Stimulated activated CD4-positive, alpha-beta T cell treated with anti-CD3 and anti-CD28 coated beads, TNF-alpha, amount 100 ng/mL, for 24 hours (primary cell): ENCODE data around the gene THSD7B.

Experiments
- DNase-seq, 3 experiments: peaks; one replicate each; pipeline ENCODE4 v3.0.0-alpha.2; 2020; ENCODE audit warnings: low read depth in 3 of 3

The THSD7B gene

DNA sequence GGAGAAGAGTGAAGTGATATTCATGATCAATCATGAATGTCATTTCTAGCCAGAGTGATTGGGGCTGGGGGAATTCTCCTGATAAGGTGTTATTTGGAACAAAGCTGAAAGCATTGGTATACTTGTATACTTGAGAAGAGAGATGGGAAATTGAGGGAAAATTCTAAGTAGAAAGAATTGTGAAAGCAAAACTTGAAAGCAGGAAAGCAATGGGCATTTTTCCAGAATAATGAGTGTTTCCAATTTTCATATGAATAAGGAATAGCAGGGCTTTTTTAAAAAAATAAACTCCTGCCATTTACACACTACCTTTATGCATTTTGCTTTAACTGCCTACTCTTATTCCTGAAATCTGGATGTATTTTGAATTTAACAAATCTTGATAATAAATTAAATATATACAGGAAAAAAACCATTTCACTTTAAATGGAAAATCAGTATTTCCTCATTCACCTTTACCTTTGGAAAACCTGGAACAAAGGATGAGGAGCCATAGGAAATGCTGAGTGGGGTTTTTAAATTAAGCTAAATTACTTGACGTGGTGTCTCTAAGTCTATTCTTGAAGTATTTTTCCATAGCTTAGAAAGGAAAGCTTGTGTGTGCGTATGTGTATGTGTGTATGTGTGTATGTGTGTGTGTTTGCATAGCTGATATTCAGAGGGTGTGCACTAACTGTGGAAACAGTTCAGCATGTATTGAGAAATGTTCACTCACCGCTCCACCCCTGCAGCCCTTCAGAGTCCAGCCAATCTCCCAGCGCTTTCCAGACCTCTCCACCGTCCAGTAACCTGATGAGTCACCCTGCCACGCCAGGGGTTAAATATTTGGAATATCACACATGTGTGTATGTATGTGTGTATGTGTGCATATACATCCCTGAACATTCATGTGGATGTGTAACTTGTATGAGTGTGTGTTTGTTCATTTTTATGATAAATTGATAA, 427.3 kb downstream of the THSD7B start:
- no peak for DNase-seq

GRCh38 chr2:137193401-137193800, 428.1 kb downstream of the THSD7B start:
- no peak for DNase-seq

DNA sequence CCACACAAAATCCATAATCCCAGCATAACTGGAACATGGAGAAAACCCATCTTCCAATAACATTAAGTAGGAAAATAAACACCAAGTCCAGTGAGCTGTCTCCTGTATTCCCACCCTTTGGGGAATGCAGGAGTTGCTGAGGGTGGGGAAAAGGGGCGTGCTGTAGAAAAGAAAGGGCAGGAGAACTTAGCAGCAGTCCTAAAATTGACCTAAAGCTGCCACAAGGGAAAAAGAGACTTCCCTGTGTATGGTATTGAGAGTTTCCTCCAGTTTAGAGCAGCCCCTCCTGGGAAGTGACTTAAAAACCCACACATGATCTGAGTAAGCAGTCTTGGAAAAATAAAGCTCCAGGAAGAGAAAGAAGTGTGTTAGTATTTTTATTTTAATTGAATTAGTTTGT, 428.8 kb downstream of the THSD7B start:
- DNase-seq: no peak

DNA sequence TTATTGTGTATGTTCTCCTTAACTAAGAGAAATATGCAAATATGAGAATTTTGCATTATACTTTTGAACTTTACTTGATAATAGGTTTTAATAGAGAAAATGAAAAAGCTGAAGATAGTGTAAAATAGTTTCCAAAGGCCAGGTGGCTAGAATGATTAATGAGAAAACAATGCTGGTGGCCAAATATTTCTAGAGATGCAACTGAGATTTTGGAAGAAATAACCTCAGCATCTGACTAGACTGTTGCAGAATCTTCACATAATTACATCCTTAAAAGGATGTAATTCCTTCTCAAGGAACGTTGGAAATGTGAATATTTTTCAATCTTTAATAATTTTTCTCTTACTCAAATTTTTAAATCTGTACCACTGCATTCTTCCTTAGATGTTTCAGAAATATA, 434.4 kb downstream of the THSD7B start:
- DNase-seq: no peak

GRCh38 chr2:137202318-137202717, 437.0 kb downstream of the THSD7B start:
- DNase-seq: no peak

- no peak for DNase-seq
Observed at GRCh38 chr2:137205324-137205723, 440.0 kb downstream of the THSD7B start.

DNA sequence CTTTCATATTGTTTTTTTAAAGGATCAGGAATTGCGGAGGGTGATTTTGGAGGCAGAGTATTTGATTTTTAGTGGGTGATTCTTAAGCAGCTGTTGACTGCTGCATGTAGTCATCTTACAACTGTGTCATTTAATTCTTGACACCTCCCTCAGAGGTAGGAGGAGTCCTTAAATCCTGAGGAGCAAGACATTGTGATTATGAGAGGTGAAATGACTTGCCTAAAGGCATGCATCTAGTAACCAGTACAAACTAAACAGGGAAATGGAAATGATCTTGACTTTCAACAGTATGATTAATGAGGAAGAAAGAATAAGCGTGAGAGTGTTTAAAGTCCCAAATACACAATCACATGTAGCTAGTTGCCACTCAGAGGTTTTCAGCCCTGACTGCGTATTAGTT, 440.7 kb downstream of the THSD7B start:
- no peak for DNase-seq

DNA sequence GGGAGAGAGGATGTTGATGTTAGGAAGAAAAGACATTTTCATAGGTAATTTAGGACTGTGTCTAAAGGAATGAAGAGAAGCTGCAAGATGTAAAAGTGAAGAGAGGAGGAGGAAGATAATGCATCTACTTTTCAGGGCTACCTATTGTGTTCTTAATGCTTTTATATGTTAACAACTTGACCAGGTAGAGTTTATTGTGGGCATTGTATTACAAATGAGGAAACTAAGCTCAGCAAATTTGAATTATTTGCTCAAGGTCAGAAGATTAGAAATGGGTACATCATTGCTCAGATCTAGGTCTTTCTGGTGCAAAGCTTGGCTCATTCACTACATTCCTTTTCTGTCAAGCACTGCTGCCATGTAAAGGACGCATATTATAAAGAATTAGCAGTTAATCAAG, 441.7 kb downstream of the THSD7B start:
- DNase-seq: no peak

- DNase-seq: no peak
Observed at GRCh38 chr2:137208431-137208891, 443.1 kb downstream of the THSD7B start.

DNA sequence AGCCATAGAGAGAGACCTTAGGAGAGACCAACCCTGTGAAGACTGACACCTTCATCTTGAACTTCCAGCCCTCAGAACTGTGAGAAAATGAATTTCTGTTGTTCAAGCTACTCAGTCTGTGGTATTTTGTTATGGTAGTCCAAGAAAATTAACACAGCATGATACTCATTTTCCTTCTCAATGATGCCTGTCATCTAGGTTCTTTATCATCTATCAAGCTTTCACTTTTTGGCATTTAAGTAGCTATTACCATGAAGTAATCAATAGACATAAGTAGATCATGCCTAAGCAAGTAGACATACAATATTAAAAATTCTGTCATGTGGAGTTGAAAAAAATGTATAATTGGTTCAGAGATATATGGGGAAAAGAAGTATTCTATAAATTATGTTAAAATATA, 444.7 kb downstream of the THSD7B start:
- no peak for DNase-seq

GRCh38 chr2:137211761-137212160, 446.4 kb downstream of the THSD7B start:
- no peak for DNase-seq

- no peak for DNase-seq
Observed at GRCh38 chr2:137220438-137220993, 455.2 kb downstream of the THSD7B start.

DNA sequence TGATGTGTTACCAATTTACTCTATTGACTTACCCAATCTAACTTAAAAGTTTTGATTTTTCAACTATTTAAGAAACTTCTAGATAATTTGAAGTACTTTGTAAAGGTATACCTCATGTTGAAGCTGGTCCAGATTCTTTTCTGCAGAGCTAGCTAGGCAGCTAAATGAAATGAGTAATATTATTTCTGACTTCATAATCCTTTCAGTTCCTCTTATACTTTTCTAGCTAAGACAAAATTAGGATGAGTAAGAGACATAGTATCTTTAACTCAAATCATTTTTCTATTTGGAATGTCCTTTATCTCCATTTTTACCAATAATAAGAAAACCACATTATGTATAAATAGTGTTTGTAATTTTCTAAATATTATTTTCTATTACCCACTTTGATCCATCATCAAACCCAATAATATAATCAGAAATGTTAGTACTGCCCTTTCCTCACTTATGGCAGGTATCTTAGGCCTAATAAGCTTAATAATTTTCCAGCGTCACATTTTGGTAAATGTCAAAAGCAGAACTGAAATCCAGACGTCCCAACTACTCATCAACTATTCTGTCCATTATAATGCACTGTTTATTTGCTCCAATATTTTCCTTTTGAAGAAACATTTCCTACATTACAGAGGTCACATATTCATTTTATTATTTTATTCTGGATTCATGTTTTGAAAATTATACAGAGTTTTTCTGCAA, 456.6 kb downstream of the THSD7B start:
- no peak for DNase-seq

DNA sequence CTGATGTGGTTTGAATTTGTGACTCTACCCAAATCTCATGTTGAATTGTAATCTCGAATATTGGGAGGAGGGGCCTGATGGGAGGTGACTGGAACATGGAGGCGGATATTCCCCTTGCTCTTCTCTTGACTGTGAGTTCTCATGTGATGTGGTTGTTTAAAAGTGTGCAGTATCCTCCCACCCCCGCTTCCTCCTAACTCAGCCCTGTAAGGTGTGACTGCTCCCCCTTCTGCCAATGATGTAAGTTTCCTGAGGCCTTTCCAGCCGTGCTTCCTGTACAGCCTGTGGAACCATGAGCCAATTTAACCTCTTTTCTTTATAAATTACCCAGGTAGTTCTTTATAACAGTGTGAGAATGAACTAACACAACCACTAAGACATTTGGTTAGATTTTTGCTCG, 458.4 kb downstream of the THSD7B start:
- no peak for DNase-seq

GRCh38 chr2:137228566-137228965, 463.2 kb downstream of the THSD7B start:
- DNase-seq: no peak

- no peak for DNase-seq
Observed at GRCh38 chr2:137229834-137230233, 464.5 kb downstream of the THSD7B start.

DNA sequence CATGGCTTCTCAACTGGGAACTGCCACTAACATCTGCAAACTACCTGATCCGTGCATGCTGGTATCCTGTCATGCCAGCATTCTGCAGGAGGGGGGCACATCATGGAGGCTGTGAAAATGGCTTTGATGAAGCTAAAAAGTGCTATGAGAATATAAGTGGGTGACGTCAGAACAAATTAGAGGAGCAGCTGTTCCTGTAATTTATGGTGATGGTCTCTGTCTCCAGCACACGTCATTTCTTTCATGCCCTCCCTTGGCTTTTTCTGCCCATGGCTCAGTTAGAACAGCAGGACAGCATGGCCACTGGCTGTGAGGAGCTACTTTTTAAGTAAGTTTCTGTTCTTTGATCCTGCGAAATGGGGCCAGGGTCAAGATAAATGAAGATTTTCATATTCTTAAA, 466.3 kb downstream of the THSD7B start:
- DNase-seq: no peak

- no peak for DNase-seq
Observed at GRCh38 chr2:137232076-137232475, 466.7 kb downstream of the THSD7B start.

GRCh38 chr2:137233091-137233490, 467.7 kb downstream of the THSD7B start:
- DNase-seq: no peak

DNA sequence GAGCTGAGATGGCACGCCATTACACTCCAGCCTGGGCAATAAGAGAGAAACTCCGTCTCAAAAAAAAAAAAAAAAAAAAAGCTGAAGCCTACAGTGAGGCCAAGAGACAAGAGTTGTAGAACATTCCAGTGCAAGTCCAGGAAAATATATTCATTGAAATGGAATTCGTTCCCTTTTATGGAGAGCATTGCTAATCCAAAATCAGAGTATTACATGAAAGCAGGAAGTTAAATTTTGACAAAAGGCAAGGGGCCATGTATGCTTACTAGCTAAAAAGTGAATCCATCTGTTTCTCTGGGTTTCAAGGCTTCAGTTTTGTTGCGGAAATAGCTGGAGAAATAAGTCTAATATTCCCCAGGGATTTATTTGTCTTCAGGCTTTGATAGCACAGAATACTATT, 471.7 kb downstream of the THSD7B start:
- DNase-seq: no peak

DNA sequence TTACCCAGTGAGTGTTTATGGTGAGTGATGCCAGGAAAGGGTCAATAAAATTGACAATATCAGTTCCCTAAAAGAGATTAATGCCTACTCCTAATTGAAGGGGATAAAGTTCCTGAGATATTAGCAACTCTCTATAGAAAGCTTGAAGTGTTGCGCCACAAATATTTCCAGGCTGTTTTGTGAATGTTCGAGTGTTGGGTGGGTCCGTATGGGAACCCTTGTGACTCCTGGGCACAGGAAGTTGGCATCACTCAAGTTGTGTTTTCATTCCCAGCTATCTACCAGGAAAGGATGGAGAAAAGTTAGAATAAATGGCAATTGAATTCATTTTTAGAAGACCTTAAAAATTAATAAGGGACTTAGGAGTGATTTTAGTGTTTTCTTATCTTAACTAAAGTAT, 472.7 kb downstream of the THSD7B start:
- no peak for DNase-seq

GRCh38 chr2:137249463-137250130, 484.3 kb downstream of the THSD7B start:
- no peak for DNase-seq
